NCI-H526 treated with DMSO at 0.1 percent for 48 hours (cell line): ENCODE data around the gene CAPRIN1.
A peak's percentile ranks its signal among the peaks of the same experiment; 100 is the strongest.
"Not testable (repeated sequence)": the region's sequence is repeated elsewhere in the genome, so short reads cannot be mapped to it uniquely, and the experiment has no call there.

Source experiments
- DNase-seq: peaks from one replicate; lab custom pipeline; 2025; lab: John Stamatoyannopoulos, UW

The CAPRIN1 gene

DNA sequence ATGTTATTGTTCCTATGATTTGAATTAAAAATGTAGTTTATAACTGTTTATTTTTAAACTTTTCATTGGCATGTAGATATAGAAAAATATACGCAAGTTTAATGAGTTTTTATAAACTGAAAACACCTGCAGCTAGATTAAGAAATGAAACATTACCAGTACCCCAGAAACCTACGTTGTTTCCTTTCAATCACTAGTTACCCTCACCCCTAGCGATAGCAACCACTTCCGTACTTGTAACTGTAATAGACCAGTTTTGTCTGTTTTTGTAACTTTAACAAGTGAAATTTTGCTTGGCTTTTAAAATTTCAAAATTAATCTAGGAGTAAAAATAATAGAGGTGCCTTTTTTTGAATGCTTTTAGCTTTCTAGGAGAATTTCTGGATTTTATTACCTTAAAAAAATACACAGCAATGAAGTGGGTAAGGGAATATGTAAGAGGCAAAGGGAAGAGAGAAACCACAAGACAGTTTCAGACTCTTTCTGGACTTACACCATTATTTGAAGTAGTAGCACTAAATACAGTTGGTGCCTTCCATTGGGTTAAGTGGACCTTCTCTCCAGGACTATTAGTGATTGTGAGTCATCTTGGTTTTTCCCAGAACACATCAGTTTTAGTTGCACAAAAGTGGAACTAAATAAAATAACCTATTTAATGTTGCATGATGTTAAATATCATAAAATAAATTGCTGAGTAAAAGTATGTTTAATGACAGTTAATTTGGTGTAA is 35.2 kb downstream of the CAPRIN1 start:
- no peak for DNase-seq

DNA sequence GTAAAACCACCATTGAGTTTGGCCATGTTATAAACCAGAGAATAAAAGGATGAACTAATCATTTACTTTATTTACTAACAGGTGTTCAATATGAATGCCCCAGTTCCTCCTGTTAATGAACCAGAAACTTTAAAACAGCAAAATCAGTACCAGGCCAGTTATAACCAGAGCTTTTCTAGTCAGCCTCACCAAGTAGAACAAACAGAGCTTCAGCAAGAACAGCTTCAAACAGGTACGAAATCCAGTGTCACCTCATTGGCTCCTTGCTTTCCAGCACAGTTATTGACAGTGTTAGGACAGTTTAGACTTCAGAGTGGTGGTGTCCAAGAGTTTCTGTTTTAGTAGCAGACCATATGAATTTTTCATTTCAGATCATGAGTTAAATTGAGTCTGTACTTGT is 40.3 kb downstream of the CAPRIN1 start:
- DNase-seq = no peak

DNA sequence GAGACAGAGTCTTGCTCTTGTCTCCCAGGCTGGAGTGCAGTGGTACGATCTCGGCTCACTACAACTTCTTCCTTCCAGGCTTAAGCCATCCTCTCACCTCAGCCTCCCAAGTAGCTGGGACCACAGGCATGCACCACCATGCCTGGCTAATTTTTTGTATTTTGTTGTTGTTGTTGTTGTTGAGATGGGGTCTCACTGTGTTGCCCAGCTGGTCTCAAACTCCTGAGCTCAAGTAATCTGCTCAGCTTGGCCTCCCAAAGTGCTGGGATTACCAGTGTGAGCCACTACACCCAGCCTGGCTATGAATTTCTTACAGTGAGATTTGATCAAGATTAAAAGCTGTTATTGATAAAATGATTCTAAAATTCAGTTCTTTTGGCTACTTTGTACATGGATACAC is 43.4 kb downstream of the CAPRIN1 start:
- DNase-seq = not testable (repeated sequence)

DNA sequence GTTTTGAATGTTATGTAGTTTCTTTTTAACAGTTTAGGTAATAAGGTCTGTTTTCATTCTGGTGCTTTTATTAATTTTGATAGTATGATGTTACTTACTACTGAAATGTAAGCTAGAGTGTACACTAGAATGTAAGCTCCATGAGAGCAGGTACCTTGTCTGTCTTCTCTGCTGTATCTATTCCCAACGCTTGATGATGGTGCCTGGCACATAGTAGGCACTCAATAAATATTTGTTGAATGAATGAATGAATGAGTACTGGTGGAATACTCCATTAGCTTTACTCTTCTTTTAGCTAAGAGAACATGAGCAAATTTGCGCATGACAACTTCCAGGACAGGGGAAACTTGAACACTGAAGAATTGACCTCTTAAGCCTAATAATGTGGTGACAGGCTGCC is 47.3 kb downstream of the CAPRIN1 start:
- DNase-seq = no peak

DNA sequence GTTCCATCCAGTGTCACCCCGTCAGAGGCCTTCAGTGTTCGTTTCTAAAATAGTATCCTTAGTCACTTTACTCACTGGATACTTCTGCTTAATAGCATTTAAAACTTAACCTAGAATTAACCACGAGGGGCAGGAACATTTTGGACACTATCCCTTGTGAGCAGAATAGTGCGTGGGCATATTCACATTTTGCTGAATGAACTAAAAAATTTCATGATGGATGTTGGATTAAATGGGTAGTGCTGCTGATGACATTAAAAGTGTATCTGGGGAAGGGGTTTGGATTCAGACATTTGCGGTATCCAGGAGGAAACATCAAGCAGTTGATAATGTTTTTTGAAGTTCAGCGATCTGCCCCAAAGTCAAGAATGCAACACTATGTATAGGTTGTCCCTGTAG is 53.1 kb downstream of the CAPRIN1 start:
- peak; percentile 49 for DNase-seq

DNA sequence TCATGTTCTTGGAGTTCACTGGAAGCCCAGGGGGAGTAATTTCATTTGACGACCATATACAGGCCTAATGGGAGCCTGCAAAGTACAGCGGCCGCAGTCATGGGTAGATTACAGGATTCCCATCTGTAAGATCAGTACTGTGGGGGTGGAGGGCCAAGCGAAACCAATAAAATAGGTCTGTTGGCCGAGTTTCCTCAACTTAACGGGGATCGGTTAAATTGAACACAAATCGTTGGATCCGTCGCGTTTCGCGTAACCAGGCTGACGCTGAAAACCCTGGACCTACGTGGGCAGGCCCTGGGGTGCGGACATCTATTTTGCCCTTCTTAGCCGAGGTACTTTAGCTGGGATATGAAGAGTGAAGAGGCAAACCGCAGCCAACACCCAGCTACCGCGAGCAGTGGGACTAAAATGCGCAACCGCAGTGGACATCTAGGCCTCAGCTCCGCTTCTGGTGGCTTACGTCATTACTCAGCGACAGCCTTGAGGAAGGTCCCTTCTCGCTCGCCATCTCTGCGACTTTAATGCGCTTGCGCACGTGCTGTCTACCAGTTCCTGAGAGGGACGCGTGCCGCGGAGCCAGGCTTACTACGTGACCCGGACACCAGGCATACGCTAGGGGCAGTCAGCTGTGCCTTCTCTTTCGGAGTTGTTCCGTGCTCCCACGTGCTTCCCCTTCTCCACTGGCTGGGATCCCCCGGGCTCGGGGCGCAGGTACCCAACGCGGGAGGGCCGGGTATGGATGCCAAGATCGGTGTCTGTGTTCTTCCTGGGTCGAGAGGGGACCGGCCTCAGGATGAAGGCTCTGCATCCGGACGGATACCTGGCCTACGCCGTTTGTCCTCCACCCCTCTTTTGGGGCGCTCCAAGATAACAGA is 53.8 kb downstream of the CAPRIN1 start, which contains the start of gene NAT10:
Gene NAT10 (plus strand): TSS at position 551 of the 878 bp plus-strand sequence. CDS start 2,597 bp downstream, outside the sequence.
- DNase-seq = peak; percentile 99

DNA sequence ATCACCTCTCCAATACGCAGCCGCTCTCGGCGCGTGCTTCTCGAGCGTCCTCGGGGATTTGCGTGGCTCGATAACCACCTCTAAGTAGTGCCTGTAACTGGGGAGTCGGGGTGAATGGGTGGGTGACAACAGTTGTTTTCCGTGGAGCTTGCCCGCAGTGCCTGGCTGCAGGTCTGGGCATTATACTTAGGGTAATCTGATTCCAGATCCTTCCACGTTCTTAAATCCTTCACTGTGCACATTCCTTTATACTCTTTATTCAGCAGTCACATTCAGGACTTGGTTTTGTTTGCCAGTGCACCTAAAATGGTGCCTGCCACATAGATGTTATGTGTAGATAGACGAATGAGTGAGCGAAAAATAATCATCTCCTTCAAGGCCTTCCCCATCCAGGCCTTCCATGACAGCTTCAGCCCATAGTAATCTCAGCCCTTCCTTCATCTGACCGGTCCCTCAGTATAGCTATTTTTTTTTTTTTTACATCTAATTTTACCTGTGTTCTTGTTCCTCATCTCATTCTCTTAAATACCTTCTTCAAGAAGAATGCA is 54.5 kb downstream of the CAPRIN1 start:
- no peak for DNase-seq

DNA sequence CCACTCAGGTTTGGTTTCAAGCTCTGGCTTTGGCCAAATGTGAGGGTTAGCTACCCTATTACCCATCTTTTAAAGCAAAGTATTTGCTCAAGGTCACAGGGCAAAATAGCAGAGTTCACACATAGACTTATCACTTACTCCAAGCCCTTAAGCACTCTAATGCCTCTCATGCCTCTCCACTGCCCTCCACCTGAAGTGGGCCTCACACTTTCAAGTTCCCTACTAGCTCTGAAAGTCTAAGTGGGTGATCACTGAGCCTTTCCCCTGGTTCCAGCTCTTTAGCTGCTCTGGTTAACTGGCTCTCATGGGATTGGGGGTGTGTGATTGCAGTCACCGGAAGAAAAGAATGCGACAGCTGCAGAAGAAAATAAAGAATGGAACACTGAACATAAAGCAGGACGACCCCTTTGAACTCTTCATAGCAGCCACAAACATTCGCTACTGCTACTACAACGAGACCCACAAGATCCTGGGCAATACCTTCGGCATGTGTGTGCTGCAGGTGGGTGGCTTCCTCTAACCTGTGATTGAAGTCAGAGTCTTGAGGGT is 60.3 kb downstream of the CAPRIN1 start:
- no peak for DNase-seq

DNA sequence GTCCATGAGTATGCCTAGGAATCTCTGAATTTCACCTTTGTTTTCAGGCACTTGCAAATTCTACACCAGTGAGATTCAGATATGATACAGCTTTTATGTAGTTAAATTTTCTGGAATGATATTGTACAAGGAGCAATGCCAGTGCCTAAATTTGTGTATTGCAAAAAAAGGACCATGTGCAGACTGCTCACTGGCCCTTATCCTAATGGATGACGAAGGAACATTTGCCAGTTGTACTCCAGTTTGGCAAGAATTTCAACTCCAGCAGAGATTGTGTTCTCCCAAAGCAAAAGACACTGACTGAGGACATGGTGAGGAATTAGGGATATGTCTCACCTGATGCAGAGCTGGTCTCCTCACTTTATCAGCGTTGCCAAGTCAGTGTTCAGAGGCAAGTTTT is 62.5 kb downstream of the CAPRIN1 start:
- DNase-seq = no peak

DNA sequence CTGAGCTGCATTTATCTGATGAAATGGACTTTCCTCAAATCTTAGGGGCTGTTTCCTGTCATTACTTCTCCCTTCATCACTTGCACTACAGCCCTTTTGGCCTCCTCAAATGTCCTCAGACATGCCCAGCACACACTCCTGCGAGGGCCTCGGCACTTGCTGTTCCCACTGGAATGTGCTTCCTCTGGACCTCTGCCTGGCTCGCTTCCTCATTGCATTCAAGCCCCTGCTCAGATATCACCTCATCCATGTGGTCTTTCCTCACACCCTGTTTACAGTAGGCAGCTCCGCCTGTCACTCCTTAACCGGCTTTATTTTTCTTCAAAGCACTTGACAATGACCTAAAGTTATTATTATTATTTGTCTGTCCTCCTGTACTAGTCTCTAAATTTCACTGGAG is 62.9 kb downstream of the CAPRIN1 start:
- DNase-seq = no peak

DNA sequence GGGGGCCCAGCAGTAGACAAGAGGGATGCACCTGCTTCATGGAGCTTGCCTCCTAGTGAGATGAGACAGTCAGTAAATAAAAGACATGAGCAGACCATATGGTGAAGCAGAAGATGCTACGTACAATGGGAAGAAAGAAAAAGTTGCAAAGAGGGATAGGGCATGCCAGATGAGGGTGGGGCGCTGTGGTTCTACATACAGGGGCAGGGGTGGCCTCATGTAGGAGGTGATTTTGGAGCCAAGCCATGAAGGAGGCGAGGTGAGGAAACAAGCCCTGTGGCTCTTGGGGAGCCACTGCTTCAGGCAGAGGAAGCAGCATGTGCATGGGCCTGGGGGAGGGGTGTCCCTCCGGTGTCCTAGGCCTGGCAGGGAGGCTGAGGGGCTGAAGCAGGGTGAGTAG is 69.1 kb downstream of the CAPRIN1 start:
- DNase-seq = no peak

DNA sequence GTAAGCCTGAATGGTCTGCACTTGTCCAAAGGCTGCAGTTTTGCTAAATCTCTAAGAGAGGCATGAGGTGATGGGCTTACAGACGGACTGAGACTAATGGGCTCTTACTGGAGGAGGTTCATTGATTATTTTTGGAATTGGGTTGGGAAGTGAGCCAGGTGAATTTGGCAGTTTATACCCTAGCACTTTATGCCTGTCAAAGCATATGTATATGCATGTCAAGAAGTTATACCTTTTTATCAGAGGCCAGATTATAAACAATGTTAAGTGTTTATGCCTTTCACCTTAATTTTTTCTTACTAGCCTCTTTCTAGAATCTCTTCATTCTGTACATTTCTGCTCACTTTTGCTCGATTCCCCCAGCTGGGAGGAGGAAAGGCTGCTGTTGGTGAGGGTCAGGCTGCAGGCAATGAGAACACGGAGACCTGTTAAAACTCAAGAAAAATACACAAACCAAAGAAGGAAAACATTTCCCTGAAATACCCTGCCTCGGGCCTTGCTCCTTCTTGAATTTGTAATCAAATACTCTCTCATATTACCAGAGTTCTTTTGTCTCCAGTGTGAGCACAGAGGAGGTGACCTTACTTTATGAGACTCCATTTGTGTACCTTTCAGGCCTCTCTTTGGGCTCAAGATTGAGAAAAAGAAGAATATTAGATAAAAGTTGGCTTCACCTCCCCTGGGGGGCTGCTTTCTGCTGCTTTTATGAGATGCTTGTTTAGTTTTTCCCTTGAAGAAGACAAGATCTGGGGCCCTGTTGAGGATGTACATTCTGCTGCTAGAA is 73.5 kb downstream of the CAPRIN1 start:
- no peak for DNase-seq

DNA sequence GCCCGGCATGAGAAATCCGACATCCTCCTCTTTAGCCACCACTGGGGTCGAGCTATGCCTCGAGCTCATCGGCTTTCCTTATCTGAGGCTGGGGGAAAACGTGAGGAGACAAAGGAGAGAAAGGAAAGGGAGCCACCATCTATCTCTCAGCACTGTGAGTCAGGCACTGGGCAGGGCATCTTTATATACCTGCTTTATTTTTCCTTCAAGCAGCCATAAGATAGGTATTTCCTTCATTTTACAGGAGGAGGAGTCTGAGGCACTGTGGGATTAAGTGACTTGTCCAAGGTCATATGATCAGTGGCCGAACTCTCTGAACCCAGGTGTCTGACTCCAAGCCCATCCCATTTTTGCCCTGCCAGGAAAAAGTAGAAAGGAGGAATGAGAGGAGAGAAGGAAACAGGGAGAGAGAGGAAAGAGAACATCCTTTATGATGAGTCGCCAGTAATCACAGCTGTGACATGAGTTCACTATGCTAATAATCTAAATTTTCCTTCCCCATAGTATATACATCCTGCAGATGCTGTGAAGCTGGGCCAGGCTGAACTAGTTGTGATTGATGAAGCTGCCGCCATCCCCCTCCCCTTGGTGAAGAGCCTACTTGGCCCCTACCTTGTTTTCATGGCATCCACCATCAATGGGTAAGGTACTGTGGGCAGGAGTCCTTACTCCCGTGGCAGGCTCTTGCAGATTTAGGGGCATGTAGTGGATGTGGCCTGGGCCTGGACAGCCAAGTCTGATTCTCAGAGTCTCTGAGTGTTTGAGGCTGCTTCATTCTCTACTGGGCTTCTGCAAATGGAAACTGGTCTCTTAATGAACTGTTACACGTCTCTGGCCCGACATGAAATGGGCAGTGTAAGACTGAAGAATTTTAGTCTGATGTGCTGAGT is 75.7 kb downstream of the CAPRIN1 start:
- DNase-seq = no peak

DNA sequence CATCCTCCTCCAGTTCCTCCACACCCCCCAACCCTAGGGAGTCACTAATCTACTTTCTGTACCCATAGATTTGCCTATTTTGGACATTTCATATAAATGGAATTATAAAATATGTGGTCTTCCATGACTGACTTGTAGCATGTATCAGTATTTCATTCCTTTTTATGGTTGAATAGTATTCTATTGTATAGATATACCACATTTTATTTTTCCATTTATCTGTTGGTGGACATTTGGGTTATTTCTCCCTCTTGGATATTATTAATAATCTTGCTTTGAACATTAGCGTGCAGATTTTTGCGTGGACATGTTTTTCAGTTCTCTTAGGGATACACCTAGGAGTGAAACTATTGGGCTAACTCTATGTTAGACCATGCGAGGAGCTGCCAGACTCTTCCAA is 77.3 kb downstream of the CAPRIN1 start:
- DNase-seq = no peak

DNA sequence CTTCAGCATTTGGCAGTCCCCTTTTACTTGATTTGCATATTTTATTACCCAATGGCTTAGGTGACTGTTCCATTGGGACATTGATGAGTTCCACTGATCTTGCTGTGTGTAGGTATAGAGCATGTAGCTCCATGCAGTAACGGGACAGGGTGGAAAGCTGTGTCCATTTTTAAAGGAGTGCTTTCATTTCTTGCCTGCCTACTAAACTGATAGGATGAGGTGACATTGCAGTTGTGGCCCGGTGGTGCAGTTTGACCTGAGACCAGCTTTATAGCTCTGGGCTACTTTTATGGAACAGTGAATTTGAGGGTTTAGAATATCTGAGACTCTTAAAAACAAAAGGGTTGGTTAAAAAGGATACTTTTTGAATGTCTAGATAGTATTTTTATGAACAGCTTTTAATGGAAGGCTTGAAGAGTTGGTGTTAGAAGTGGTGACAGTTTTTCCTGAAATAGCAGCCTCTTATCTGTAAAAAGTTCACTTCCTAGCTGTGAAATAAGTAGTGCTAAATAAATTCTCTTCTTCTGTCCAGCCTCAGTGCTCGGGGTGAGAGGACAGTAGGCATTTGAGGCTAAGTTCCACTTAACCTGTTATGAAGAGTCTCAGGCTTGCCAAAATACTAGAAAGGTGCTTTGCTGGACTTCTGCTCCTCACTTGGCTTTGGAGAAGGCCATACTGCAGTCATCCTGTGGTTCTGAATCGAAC is 80.9 kb downstream of the CAPRIN1 start:
- peak; percentile 53 for DNase-seq

DNA sequence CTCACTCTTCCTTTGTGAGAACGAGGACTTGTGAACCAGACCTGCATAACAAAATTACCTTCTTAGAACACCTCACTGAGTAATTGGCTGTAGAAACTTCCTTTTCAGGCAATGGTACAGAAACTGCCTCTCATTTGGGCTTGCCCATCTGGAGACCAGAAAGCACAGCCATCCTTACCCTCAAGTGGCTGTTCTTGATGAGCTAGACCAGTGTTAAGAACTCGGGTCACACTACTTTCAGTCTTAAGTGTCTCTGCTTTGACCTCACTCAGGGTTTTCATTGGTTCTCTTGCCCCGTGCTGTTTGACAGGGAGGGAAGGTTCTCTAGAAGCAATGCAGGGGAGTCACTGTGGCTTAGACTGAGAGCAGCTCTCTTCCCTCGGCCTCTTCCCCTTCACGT is 83.2 kb downstream of the CAPRIN1 start:
- no peak for DNase-seq

DNA sequence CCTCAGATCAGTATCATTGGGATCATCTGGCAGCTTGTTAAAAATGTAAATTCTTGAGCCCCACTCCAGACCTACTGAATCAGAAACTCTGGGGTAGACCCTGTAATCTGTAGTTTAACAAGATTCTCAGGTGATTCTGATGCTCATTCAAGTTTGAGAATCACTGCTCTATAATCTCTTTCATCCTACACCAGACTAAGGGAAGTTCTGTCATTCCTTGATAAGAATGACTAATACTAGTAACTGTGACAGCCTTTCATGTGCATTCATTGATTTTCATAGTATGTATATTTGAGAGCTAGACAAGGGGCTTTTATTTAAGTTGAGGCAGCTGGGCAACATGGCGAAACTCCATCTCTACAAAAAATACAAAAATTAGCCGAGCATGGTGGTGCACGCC is 83.9 kb downstream of the CAPRIN1 start:
- DNase-seq = no peak

DNA sequence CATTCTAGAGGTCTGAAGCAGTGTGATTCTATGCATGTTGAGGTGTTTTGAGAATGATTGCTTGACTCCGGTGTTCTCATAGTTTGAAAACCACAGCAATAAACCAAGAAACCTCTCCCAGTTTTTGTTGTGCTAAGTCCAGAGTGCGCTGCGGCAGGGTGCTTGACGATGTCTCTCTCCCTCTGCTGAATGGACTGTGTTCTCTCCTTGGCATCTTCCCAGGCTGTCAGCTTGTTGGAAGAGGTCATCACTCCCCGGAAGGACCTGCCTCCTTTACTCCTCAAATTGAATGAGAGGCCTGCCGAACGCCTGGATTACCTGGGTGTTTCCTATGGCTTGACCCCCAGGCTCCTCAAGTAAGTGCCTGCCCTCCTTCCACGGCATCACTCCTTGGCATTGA is 84.9 kb downstream of the CAPRIN1 start:
- no peak for DNase-seq

DNA sequence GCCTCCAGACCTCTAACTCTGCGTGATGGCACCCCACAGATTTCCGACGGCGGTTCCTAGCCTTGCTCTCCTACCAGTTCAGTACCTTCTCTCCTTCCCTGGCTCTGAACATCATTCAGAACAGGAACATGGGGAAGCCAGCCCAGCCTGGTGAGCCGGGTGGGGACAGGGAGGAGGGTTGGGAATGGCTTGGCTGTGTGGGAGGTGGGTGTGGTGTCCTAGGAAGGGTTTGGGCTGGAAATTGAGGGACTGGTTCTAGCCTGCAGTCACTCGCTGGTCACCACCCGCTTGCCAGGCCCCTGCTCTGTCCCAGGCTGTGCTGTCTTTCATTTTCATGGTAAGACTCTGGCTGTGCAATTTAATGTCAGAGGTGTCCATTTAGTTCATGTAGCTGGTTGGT is 87.8 kb downstream of the CAPRIN1 start:
- no peak for DNase-seq

DNA sequence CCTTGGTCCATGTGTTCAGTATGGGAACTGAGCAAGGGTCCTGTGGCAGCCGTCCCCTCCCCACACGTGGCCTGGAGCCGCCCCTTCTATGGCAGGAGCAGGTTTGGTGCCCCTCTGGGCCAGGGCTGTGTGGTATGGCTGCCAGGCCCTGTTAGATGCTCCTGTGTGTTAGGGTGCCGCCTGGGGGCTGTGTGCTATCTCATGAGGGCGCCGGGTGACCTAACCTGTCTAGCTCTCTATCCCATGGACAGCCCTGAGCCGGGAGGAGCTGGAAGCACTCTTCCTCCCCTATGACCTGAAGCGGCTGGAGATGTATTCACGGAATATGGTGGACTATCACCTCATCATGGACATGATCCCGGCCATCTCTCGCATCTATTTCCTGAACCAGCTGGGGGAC is 88.6 kb downstream of the CAPRIN1 start:
- no peak for DNase-seq
